Keratinocyte (primary cell): ENCODE measurements around the gene SFTPB. TPM values are rescaled to one million over a fixed set of nuclear protein-coding genes. Genes with fewer than 3 reads are reported as not detected.

Experiments
- DNase-seq: peaks from one replicate; pipeline ENCODE4 v3.0.0-alpha.2; 2011; ENCODE audit warnings: low read depth, missing footprints, low spot score
- FAIRE-seq: peaks from 2 replicates; lab custom pipeline; 2011; peaks lifted over from hg19 to GRCh38; lab: Jason Lieb, UNC
- H2AFZ ChIP-seq: 2 replicates; pipeline ENCODE4 v1.6.0; 2012; ENCODE audit warnings: low read length, control low read depth, inconsistent platforms; ENCODE audit not compliant: control insufficient read depth
- H3K27ac ChIP-seq: 2 replicates; pipeline ENCODE4 v1.5.1; 2011; ENCODE audit warnings: low read length; ENCODE audit not compliant: control insufficient read depth, insufficient read depth
- H3K27me3 ChIP-seq: 3 replicates; pipeline ENCODE4 v1.6.0; 2011; ENCODE audit warnings: low read length; ENCODE audit not compliant: control insufficient read depth, insufficient read depth; ENCODE audit errors: extremely low read depth
- H3K36me3 ChIP-seq, 2 experiments: 2 replicates in 1 of 2; 3 replicates in 1 of 2; pipeline ENCODE4 v1.5.1; 2011; ENCODE audit warnings: low read length in 2 of 2, mild to moderate bottlenecking in 1 of 2; ENCODE audit not compliant: control insufficient read depth in 2 of 2, insufficient read depth in 2 of 2; ENCODE audit errors: extremely low read depth in 1 of 2
- H3K4me1 ChIP-seq: 3 replicates; pipeline ENCODE4 v1.5.1; 2011; ENCODE audit warnings: low read length; ENCODE audit not compliant: control insufficient read depth, insufficient read depth; ENCODE audit errors: extremely low read depth
- H3K4me2 ChIP-seq: 3 replicates; pipeline ENCODE4 v1.6.0; 2011; ENCODE audit warnings: low read depth, low read length; ENCODE audit not compliant: control insufficient read depth, insufficient read depth; ENCODE audit errors: extremely low read depth
- H3K4me3 ChIP-seq, 3 experiments: fragments of 200-600 bp in 1 of 3; sonication (generic) in 1 of 3; 2 replicates in 2 of 3; 3 replicates in 1 of 3; pipeline ENCODE4 v1.5.1; 2011 to 2016; ENCODE audit warnings: low read length in 3 of 3, mild to moderate bottlenecking in 3 of 3, control low read depth in 2 of 3, inconsistent platforms in 1 of 3, low read depth in 1 of 3, mixed read lengths in 1 of 3, mixed run types in 1 of 3, moderate library complexity in 1 of 3; ENCODE audit not compliant: control insufficient read depth in 2 of 3, insufficient read depth in 2 of 3; ENCODE audit errors: extremely low read depth in 1 of 3
- H3K79me2 ChIP-seq: 2 replicates; pipeline ENCODE4 v1.6.0; 2012; ENCODE audit warnings: low read length; ENCODE audit not compliant: control insufficient read depth, insufficient read depth
- H3K9ac ChIP-seq: 3 replicates; pipeline ENCODE4 v1.6.0; 2011; ENCODE audit warnings: low read length; ENCODE audit not compliant: control insufficient read depth, insufficient read depth; ENCODE audit errors: extremely low read depth
- H3K9me1 ChIP-seq: 3 replicates; pipeline ENCODE4 v1.6.0; 2011; ENCODE audit warnings: low read length; ENCODE audit not compliant: control insufficient read depth, insufficient read depth; ENCODE audit errors: extremely low read depth
- H3K9me3 ChIP-seq: 2 replicates; pipeline ENCODE4 v1.5.1; 2012; ENCODE audit warnings: low read depth, low read length; ENCODE audit not compliant: control insufficient read depth
- H4K20me1 ChIP-seq: 3 replicates; pipeline ENCODE4 v1.6.0; 2011; ENCODE audit warnings: low read length; ENCODE audit not compliant: control insufficient read depth, insufficient read depth; ENCODE audit errors: extremely low read depth
- EZH2 ChIP-seq: IDR thresholded peaks from one replicate; pipeline ENCODE4 v1.6.1; 2012; ENCODE audit warnings: inconsistent platforms, mild to moderate bottlenecking, low read length, moderate library complexity
- dilution Hi-C: fragments of 300-500 bp; cut with MboI; formaldehyde crosslinking; loops from one replicate; pipeline ENCODE4 v1.7.0; 2020; ENCODE audit warnings: low sequenced_read_pairs; ENCODE audit not compliant: extremely low pct_ligation_motif_present
- polyA plus RNA-seq, 5 experiments: library from polyadenylated mRNA; depleted of rRNA in 3 of 5; stranded (reverse) in 3 of 5; stranded (forward) in 1 of 5; unstranded in 1 of 5; fragments of >200 nt; gene quantifications; 1 replicate in 1 of 5; 2 replicates in 3 of 5; 3 replicates in 1 of 5; pipeline versions ENCODE4 v1.2.1 to v1.2.3, GENCODE V29; 2011 to 2012; ENCODE audit warnings: missing spikeins in 2 of 5, low read depth in 1 of 5, low replicate concordance in 1 of 5
- TF ChIP-seq, protein P1 (sequence below), 3 experiments: IDR thresholded peaks in 1 of 3; conservative IDR thresholded peaks in 1 of 3; optimal IDR thresholded peaks in 1 of 3; 2 replicates in 2 of 3; 3 replicates in 1 of 3; pipeline versions ENCODE3 to v1.5.1; 2011; ENCODE audit warnings: low read length in 3 of 3, mild to moderate bottlenecking in 3 of 3, moderate library complexity in 2 of 3, control low read depth in 1 of 3, inconsistent platforms in 1 of 3; ENCODE audit not compliant: insufficient read depth in 2 of 3; ENCODE audit errors: extremely low read depth in 1 of 3

The SFTPB gene
- polyA plus RNA-seq, 1 donor (not counting 4 experiments of a cell fraction or from before 2014, with no cell fraction given), result not detected

DNA sequence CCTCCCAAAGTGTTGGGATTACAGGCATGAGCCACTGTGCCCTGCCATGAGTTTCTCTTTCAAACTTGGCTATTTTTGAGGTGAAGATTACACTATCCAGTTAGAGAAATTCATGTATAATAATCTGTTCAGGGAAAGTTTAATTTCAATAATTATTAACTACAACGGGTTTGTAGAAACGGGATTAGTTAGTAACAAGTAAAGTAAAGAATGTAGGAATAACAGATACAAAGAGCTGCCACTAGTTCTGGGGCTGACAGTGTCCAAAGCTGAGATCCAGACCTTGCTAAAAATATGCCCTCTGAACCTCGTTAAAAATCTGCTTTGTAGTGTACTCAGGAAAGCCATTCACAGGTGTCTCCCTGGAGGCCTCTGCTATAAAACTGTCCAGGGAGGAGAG lies 16.9 kb downstream of the SFTPB start:
- no peak overlapping the region for H3K4me2 ChIP-seq
- no peak overlapping the region for H3K9ac ChIP-seq
- no peak for DNase-seq
- H3K36me3 ChIP-seq, result peaks cover 24 to 32% of the 10 kb centered on the region in 2 experiments
- H3K79me2 ChIP-seq, result no peaks in the 10 kb centered on the region
- H4K20me1 ChIP-seq, result no peaks in the 10 kb centered on the region
- no peaks in the 10 kb centered on the region for H3K9me1 ChIP-seq
- dilution Hi-C loops, result no loop called here
- H3K27me3 ChIP-seq, result no peaks in the 10 kb centered on the region
- no peaks in the 10 kb centered on the region for H3K4me1 ChIP-seq
- FAIRE-seq, result no peak
- no peak overlapping the region for H3K27ac ChIP-seq
- no peak overlapping the region for H2AFZ ChIP-seq
- no peak overlapping the region for H3K4me3 ChIP-seq
- no peaks in the 10 kb centered on the region for H3K9me3 ChIP-seq
- TF ChIP-seq, protein P1, sequence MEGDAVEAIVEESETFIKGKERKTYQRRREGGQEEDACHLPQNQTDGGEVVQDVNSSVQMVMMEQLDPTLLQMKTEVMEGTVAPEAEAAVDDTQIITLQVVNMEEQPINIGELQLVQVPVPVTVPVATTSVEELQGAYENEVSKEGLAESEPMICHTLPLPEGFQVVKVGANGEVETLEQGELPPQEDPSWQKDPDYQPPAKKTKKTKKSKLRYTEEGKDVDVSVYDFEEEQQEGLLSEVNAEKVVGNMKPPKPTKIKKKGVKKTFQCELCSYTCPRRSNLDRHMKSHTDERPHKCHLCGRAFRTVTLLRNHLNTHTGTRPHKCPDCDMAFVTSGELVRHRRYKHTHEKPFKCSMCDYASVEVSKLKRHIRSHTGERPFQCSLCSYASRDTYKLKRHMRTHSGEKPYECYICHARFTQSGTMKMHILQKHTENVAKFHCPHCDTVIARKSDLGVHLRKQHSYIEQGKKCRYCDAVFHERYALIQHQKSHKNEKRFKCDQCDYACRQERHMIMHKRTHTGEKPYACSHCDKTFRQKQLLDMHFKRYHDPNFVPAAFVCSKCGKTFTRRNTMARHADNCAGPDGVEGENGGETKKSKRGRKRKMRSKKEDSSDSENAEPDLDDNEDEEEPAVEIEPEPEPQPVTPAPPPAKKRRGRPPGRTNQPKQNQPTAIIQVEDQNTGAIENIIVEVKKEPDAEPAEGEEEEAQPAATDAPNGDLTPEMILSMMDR (optimal IDR thresholded peaks at IDR 0.05 in 1 of 3, IDR thresholded peaks at IDR 0.05 in 1 of 3, conservative IDR thresholded peaks at IDR 0.05 in 1 of 3; ENCODE audit: extremely low read depth in 1 of 3, insufficient read depth in 2 of 3, low read length in 3 of 3), result no peak
- TF ChIP-seq EZH2, result no peak

DNA sequence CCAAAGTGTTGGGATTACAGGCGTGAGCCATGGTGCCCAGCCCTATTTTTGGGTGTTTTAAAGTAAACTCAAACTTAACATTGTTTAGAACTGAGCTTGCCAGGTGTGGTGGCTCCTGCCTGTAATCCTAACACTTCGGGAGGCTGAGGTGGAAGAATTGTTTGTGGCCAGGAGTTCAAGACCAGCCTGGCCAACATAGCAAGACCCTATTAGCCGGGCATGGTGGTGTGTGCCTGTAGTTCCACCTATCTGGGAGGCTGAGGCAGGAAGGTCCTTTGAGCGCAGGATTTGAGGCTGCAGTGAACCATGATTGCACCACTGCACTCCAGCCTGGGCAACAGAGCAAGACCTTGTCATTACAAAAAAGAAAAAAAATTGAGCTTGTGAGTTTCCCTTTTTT lies 17.5 kb downstream of the SFTPB start:
- TF ChIP-seq, protein P1 (optimal IDR thresholded peaks at IDR 0.05 in 1 of 3, IDR thresholded peaks at IDR 0.05 in 1 of 3, conservative IDR thresholded peaks at IDR 0.05 in 1 of 3; ENCODE audit: extremely low read depth in 1 of 3, insufficient read depth in 2 of 3, low read length in 3 of 3), result no peak
- TF ChIP-seq EZH2, result no peak
- H3K36me3 ChIP-seq, result peaks cover 19 to 29% of the 10 kb centered on the region in 2 experiments
- H3K79me2 ChIP-seq, result no peaks in the 10 kb centered on the region
- H2AFZ ChIP-seq, result no peak overlapping the region
- H3K9me3 ChIP-seq, result no peaks in the 10 kb centered on the region
- no peak overlapping the region for H3K4me3 ChIP-seq
- no peaks in the 10 kb centered on the region for H3K27me3 ChIP-seq
- FAIRE-seq (no peak), DNase-seq (no peak)
- H3K9me1 ChIP-seq, result no peaks in the 10 kb centered on the region
- dilution Hi-C loops, result no loop called here
- no peak overlapping the region for H3K4me2 ChIP-seq
- no peak overlapping the region for H3K9ac ChIP-seq
- no peaks in the 10 kb centered on the region for H4K20me1 ChIP-seq
- no peak overlapping the region for H3K27ac ChIP-seq
- H3K4me1 ChIP-seq, result no peaks in the 10 kb centered on the region
